Measurements from ENCODE around the gene ATRNL1. TPM values are rescaled to one million over a fixed set of nuclear protein-coding genes. Genes with fewer than 3 reads are reported as not detected.

The ATRNL1 gene
- total RNA-seq, 1 donor from 2014 or later: 11.4 TPM

DNA sequence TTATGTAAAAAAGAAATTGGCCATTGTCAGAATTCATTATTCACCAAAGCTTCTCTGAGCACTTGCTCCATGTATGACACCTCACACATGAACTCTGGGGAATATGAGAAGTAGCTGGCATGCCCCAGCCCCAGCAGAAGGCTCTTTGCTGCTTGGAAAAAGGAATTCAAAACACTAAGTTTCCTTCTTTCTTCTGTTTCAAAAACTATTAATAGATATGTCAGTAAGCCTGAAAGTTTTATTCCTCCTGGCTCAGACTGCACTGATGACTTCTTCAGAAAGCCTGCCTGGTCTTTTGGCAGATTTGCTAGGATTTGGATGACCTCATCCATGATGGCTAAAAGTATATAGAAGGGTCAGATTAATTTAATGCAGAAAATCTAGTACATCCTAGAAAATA lies 668.9 kb downstream of the ATRNL1 start:
- no peaks in the 10 kb centered on the region for H3K36me3 ChIP-seq (ENCODE audit: control insufficient read depth, insufficient read depth, low read length)
- no peak overlapping the region for H3K4me3 ChIP-seq (ENCODE audit: low read depth, low read length)
- TF ChIP-seq, protein P1, sequence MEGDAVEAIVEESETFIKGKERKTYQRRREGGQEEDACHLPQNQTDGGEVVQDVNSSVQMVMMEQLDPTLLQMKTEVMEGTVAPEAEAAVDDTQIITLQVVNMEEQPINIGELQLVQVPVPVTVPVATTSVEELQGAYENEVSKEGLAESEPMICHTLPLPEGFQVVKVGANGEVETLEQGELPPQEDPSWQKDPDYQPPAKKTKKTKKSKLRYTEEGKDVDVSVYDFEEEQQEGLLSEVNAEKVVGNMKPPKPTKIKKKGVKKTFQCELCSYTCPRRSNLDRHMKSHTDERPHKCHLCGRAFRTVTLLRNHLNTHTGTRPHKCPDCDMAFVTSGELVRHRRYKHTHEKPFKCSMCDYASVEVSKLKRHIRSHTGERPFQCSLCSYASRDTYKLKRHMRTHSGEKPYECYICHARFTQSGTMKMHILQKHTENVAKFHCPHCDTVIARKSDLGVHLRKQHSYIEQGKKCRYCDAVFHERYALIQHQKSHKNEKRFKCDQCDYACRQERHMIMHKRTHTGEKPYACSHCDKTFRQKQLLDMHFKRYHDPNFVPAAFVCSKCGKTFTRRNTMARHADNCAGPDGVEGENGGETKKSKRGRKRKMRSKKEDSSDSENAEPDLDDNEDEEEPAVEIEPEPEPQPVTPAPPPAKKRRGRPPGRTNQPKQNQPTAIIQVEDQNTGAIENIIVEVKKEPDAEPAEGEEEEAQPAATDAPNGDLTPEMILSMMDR (IDR thresholded peaks at IDR 0.05; ENCODE audit: insufficient read depth, low read length, poor library complexity, severe bottlenecking): no peak
- no peaks in the 10 kb centered on the region for H3K27me3 ChIP-seq (ENCODE audit: control insufficient read depth, insufficient read depth, low read length)
- no peak for DNase-seq (ENCODE audit: low read depth)

DNA sequence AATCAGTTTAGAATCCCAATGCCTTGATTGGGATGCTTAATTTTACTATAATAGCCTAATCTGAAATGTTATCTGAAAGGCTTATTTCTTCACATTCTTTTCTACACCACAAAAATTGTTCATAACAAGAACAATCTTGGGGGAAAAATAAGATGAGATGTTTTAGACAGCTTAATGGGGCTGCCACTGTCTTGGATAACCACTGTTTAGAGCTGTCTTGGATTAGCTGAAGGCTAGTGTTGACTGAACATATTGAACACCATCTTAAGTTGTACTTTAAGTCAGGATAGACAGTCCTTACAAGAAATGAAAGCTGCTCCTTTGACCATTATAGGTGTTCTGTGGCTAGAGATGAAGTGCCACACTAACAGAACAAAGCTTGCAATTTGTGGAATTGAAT lies 678.6 kb downstream of the ATRNL1 start:
- TF ChIP-seq, protein P1 (IDR thresholded peaks at IDR 0.05; ENCODE audit: insufficient read depth, low read length, poor library complexity, severe bottlenecking): no peak
- no peaks in the 10 kb centered on the region for H3K27me3 ChIP-seq (ENCODE audit: control insufficient read depth, insufficient read depth, low read length)
- no peak overlapping the region for H3K4me3 ChIP-seq (ENCODE audit: low read depth, low read length)
- no peaks in the 10 kb centered on the region for H3K36me3 ChIP-seq (ENCODE audit: control insufficient read depth, insufficient read depth, low read length)
- DNase-seq (ENCODE audit: low read depth): no peak

DNA sequence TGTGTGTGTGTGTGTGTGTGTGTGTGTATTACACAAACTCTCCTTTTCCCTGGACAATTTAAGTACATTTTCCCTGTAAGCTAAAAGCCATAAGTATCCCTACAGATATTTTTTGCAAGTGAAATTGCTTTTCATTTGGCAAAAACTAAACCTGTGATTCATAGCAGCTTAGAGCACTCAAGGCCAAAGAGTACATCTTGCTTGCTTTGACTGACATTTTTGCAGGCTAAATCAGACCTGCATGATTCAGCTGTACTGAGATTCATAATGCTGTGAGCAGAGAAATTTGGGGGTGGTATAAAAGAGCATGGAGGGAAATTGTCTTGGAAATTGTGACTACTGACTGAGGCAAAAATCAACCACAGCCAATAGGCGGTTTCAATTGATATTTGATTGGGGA lies 679.4 kb downstream of the ATRNL1 start:
- Histone ChIP-seq H3K27me3 (ENCODE audit: control insufficient read depth, insufficient read depth, low read length) (no peaks in the 10 kb centered on the region), H3K36me3 (ENCODE audit: control insufficient read depth, insufficient read depth, low read length) (no peaks in the 10 kb centered on the region), H3K4me3 (ENCODE audit: low read depth, low read length) (no peak overlapping the region)
- DNase-seq (ENCODE audit: low read depth): peak; percentile 41
- TF ChIP-seq, protein P1 (IDR thresholded peaks at IDR 0.05; ENCODE audit: insufficient read depth, low read length, poor library complexity, severe bottlenecking): no peak

DNA sequence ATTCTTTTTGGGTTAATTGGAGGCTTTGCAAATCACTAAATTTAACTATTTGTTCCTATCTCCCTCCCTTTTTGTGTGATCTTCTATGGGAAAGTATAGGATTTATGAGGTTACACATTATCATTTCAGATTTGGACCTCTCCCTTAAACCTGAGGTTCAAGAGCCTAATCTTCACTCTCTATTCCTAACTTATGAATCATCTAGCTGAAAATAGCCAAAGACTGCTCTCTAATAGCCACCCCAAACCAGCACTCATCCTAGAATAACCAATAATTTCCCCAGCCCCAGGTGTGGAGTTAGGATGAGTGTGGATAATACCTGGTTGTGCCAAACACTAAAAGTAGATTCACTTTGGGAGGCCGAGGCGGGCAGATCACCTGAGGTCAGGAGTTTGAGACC lies 680.7 kb downstream of the ATRNL1 start:
- DNase-seq (ENCODE audit: low read depth): no peak
- no peak overlapping the region for H3K4me3 ChIP-seq (ENCODE audit: low read depth, low read length)
- TF ChIP-seq, protein P1 (IDR thresholded peaks at IDR 0.05; ENCODE audit: insufficient read depth, low read length, poor library complexity, severe bottlenecking): no peak

DNA sequence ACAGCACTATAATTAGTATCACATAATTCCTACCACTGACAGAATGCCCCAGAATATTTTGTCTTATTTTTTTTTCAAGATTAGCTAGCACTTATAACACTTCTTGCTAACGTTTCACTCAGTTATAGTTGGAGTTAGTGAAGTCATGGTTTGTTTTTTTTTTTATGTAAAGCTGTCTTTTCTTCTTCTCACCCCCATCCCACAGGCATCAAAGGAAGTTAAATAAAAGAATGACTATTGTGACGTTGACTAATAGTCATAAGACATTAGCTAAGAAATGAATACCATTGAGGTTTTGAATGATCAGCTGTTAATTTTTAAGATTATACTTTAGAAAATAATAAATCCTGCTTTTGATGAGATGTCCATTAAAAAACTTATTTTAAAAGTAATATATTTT lies 681.6 kb downstream of the ATRNL1 start:
- no peak overlapping the region for H3K4me3 ChIP-seq (ENCODE audit: low read depth, low read length)
- no peak for DNase-seq (ENCODE audit: low read depth)
- H3K36me3 ChIP-seq (ENCODE audit: control insufficient read depth, insufficient read depth, low read length): no peaks in the 10 kb centered on the region

More for the DNA sequence above, 680.7 kb downstream of the ATRNL1 start:
- Histone ChIP-seq H3K36me3 (ENCODE audit: control insufficient read depth, insufficient read depth, low read length) (no peaks in the 10 kb centered on the region), H3K27me3 (ENCODE audit: control insufficient read depth, insufficient read depth, low read length) (no peaks in the 10 kb centered on the region)

DNA sequence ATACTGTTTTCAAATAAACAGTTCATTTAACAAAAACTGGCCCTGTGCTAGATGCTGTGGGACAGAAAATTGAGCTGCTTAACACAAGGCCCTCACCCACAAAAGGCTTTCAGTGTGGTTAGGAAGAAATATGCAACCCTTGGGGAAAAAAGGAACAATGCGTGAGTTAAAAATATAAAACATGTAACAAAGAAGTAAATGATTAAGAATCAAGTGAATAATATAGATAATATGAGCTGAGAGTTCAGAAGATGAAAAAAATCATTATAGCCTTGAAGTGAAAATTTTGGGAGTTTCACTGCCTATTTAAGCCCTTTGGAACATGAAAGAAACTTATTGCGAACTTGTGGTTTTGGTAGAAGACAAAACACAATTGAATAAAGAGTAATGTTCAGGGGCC lies 684.5 kb downstream of the ATRNL1 start:
- H3K36me3 ChIP-seq (ENCODE audit: control insufficient read depth, insufficient read depth, low read length): no peaks in the 10 kb centered on the region
- H3K4me3 ChIP-seq (ENCODE audit: low read depth, low read length): no peak overlapping the region
- TF ChIP-seq, protein P1 (IDR thresholded peaks at IDR 0.05; ENCODE audit: insufficient read depth, low read length, poor library complexity, severe bottlenecking): no peak
- no peak for DNase-seq (ENCODE audit: low read depth)
- no peaks in the 10 kb centered on the region for H3K27me3 ChIP-seq (ENCODE audit: control insufficient read depth, insufficient read depth, low read length)

More for the DNA sequence above, 681.6 kb downstream of the ATRNL1 start:
- TF ChIP-seq, protein P1 (IDR thresholded peaks at IDR 0.05; ENCODE audit: insufficient read depth, low read length, poor library complexity, severe bottlenecking): no peak
- H3K27me3 ChIP-seq (ENCODE audit: control insufficient read depth, insufficient read depth, low read length): no peaks in the 10 kb centered on the region
